GM18909 (cell line): ENCODE data around the gene LIF.

Experiments used
- ATAC-seq: cut with Tn5 transposase; IDR thresholded peaks from one replicate; pipeline ENCODE4 v1.9.1; 2021; ENCODE audit warnings: mild to moderate bottlenecking; ENCODE audit not compliant: unreplicated experiment, poor library complexity

LIF gene

DNA sequence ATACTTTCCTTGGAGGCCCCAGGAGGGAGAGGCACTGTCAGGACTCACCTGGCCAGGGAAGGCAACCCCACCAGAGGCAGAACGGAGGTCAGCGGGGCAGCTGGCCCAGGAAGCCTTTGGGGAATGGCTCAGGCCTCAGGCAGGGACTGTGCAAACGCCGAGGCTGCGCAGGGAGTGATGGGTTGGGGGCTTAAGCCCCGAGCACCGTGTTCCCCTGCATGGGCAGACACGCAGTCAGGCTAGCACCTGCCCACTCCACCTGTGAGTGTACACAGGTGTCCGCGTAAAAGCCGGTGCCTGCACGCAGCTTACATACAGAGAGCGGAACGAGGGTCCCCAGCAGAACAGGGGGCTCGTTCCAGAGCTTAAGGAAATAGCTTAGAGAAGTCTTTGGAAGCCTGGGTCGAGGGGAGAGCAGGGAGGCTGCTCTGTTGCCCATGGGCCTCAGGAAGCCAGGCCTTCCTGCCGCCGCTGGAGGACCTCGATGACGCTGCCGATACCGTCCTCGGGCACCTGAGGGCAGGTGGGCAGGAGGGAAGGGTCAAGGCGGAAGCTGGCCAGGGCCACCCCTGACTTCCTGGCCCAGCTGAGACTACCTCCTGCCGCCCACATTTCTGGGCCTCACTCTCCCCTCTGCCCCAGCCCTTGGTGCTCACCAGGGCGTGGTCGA is 38.8 kb upstream of the LIF start:
- no peak for ATAC-seq

DNA sequence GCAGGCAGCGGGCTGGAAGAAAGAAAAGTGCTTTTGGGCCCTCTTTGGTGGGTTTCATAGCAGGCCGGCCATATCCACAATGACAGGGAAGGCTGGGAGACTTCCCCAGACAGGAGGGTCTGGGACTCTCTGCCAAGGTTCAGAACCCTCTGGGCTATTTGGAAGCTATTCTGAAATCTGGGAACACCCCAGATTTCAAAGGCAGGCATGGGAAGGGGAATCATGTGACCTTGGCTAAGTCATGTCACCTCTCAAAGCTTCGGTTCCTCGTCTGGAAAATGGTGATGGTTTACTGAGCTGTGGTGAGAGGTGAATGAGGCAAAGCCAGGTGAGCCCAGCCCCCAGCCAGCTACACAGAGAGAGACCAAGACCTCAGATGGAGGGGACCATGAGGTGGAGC is 38.1 kb upstream of the LIF start:
- no peak for ATAC-seq

GRCh38 chr22:30284172-30284571 is 37.6 kb upstream of the LIF start:
- no peak for ATAC-seq

- ATAC-seq, result no peak
Measured at GRCh38 chr22:30283342-30283741, 36.8 kb upstream of the LIF start.

- no peak for ATAC-seq
Measured at GRCh38 chr22:30282616-30283046, 36.1 kb upstream of the LIF start.

GRCh38 chr22:30280505-30280904 is 33.9 kb upstream of the LIF start:
- no peak for ATAC-seq

- no peak for ATAC-seq
Measured at GRCh38 chr22:30279932-30280331, 33.4 kb upstream of the LIF start.

DNA sequence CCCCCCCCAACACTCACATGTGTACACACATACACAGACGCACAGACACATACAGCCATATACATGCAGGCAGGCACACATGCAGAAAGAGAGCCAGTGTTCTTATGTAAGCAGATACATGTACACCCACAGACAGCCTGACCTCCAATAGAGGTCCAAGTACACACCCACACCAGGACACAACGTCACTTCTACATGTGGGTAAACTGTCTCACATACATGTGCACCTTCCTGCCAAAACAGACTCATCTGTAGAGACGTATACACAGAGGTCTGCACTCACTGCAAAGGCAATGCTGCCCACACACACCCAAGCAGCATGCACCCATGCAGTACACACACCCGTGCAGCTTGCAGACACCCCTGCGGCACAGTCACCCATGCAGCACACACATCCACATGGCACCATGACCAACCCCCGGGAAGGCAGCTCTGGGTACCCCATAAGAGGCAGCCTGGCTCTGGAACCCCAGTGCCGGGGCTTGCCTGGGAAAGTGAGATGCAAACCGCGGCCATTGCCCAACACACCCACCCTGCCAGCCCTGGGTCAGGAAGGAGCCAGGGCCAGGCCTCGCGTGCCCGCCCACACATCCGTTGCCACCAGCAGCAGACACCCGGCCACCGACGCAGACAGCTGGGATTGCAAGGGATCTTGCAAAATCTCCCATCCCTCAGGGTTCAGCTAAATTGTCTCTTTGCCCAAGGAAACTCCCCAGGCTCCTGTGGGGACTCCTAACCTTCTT is 32.7 kb upstream of the LIF start:
- no peak for ATAC-seq

- ATAC-seq, result no peak
Measured at GRCh38 chr22:30277547-30278344, 31.2 kb upstream of the LIF start.

- no peak for ATAC-seq
Measured at GRCh38 chr22:30276039-30276438, 29.5 kb upstream of the LIF start.

- ATAC-seq, result no peak
Measured at GRCh38 chr22:30275625-30276024, 29.1 kb upstream of the LIF start.

DNA sequence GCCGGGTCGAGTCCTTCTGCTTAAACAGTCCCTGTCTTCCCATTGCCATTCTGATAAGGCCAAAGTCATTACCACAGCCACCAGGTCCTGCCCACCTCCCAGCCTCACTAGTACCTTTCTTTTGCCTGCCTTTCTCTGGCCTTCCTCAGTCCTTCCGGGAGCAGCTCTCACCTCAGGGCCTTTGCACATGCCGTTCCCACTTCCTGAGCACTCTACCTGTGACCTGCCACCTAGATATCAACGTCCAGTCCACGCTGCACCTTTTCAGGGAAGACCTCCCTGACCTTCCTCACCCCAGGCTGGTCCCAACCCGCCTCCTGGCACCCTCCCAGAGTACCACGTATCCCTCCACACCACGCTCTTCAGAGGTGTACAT is 27.9 kb upstream of the LIF start:
- no peak for ATAC-seq

DNA sequence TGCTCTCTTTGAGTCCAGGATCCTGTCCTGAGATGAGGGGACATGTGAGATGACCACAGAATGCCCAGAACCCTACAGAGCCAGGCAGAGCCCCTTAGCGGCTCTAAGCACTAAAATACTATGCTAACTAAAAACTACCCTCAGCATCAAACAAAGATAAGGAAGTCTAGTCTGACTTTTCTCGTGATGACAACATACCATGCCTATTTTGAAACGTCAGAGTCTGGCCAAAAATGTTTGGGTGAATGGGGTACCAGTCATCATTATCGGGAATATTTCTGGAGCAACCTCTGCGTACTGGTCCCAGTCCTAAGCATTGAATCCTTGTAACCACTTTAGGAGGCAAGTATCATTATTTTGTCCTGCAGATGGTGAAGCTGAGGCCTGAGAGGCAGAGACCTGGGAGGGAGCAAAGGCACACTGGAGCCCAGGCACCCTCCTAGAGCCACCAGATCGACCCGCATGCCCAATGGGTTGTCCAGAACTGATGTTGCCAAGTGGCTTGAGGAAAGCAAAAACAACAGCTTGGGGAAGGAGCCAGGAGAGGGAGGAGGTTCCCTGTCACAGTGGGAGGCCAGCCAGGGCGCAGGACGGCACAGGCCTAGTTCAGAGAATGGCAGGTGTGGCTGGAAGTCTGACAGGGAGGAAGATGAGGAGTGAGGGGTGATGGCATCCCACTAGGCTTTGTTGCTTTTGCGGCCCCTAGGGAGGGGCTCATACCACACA is 27.3 kb upstream of the LIF start:
- no peak for ATAC-seq

- no peak for ATAC-seq
Measured at GRCh38 chr22:30272781-30273601, 26.4 kb upstream of the LIF start.

DNA sequence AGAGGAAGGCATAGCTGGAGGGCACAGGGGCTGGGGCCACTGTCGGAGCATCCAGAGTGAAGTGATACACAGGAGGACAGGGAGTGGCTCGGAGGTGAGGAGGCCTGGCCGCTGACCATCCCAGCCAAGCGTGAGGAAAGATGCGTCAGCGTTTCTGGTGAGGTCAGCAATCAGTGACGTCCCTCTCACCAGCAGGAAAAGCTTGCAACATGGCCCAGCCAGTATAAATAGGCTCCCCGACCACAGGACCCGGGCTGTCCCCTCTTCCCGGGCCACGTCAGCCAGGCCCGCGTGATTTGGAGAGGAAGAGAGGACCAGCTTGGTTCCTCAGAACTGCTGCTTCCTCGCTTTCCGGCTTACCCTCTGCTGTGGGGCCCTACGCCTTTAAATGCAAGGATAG is 24.3 kb upstream of the LIF start:
- no peak for ATAC-seq

- ATAC-seq, result no peak
Measured at GRCh38 chr22:30268331-30268730, 21.8 kb upstream of the LIF start.

DNA sequence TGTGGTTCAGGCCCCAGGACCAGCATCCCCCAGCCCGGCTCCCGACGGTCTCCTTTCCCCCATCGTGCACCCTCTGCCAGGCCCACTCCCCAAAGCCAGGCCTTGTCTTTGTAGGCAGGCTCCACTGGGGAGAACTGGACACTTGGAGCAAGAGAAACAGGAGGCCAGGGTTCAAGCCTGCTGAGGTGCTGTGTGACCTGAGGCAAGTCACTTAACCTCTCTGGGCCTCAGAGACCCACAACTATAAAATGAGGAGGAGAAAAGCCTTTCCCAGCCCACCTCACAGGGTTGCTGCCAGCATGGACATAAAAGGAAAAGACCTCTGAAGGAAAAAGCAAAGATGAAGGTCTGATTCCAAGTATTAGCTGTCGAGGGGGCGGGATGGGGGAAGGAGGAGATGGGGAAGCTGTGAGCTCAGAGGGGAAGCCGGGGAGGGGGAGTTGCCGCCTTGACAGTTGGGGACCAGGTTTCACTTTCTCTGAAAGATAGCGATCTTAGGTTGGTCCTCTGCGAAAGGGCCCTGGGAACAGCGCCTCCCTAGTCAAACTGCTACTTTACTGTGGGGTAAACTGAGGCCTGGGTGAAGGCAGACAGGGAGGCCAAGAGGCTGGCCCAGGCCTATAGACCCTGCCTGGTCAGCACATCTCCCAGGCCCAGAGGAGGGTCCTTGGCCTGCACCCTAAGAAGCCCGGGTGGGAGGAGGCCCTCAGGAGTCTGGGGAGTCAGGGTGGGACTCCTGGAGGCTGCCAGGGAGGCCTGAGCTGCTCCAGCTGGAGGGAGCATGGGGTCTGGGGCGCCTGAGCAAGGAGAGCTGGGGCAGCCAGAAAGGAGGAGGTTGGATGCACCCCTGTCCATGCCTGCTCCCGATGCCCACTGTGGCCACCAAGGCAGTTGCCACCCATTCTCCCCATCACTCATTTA is 21.1 kb upstream of the LIF start:
- no peak for ATAC-seq

DNA sequence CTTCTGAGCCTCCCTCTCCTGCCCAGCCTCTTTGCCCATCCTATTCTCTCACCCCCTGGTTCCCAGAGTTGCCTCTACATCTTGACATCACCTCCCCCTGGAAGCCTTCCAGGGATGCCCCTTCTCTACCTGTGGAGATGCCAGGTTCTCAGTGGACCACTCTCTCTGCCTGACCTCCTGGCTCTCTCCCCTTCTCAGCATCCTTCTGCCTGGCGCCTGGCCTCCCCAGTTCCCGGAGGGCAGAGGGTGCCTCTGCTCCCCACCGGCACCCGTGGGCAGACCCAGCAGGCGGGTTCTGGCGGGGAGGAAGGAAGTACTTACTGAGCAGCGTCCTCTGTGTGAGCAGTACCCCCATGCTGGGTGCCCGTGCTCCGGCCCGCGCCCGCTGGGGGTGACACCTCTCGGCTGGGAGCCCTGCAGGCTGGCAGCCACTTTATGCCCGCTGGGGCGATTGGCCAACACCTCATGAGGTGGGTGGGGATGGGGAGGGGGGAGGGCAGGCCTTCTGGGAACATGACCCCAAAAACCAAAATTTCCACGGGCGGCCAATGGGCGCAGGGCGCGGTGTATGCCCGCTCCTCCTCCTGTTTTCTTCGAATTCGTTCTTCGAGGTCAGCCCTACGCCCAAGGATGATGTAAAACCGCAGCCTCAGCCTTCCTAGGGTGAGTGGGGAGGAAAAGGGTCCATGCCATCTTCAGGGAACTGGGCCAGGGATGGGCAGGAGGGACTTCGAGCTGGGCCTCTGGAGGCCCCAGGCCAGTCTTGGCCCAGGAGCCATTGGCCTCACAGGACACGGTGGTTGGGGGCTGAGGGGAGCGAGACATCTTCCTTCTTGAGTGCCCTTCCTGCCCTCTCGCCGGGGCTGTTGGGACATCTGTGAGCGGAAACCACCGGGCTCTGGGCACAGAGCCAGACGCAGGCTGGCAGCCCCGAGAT is 20.2 kb upstream of the LIF start, which contains the start of gene OSM:
TSS of gene OSM (minus strand) at position 407 of the 937 bp plus-strand sequence. CDS start at position 355, 52 bp downstream.
- ATAC-seq, result no peak
